ENCODE data around the gene JSRP1. TPM values are rescaled to one million over a fixed set of nuclear protein-coding genes. Genes with fewer than 3 reads are reported as not detected.
"Not testable (repeated sequence)": the region's sequence is repeated elsewhere in the genome, so short reads cannot be mapped to it uniquely, and the experiment has no call there.

JSRP1 gene
- total RNA-seq, 1 donor from 2014 or later, result 67.8 TPM

DNA sequence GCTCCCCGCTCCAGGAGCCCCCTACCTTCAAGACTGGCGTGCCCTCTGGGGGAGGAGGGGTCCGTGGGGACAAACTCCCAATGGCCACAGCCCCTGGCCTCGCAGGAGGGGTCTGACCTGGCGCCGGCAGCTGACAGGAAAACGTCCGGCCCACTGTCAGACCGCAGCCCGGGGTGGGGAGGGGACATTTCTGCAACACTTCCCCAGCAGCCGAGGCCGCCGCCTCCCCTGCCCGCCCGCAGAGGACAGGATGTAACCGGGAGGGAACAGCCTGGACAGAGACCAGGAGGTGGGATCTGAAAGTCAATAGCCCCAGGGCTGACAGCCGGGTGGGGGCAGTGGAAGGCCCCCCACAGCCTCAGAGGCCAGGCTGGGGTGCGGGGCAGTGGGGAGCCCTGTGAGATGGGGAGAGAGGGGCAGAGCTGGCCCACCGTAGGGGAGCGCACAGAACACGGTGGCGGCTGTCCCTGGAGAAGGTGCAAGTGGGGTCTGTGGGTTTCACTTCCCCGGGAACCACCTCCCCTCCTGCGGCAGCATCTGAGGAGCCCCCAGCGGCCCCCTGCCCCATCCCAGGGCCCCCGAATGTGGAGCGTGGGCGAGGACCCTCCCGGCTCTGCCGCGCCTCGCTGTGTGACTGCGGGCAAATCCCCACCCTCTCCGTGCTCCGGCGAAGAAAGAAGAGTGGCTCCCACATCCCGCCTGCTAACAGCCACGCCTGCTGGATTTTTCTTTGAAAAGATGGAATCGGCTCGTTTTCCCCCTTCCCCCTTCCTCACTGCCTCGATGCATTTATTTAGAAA is 26.0 kb upstream of the JSRP1 start, which contains the start of gene PEAK3:
Gene PEAK3, minus strand, starts transcription at position 114 of the 800 bp plus-strand sequence. CDS start 1,244 bp downstream, outside the sequence.
- peak; percentile 60 for DNase-seq

DNA sequence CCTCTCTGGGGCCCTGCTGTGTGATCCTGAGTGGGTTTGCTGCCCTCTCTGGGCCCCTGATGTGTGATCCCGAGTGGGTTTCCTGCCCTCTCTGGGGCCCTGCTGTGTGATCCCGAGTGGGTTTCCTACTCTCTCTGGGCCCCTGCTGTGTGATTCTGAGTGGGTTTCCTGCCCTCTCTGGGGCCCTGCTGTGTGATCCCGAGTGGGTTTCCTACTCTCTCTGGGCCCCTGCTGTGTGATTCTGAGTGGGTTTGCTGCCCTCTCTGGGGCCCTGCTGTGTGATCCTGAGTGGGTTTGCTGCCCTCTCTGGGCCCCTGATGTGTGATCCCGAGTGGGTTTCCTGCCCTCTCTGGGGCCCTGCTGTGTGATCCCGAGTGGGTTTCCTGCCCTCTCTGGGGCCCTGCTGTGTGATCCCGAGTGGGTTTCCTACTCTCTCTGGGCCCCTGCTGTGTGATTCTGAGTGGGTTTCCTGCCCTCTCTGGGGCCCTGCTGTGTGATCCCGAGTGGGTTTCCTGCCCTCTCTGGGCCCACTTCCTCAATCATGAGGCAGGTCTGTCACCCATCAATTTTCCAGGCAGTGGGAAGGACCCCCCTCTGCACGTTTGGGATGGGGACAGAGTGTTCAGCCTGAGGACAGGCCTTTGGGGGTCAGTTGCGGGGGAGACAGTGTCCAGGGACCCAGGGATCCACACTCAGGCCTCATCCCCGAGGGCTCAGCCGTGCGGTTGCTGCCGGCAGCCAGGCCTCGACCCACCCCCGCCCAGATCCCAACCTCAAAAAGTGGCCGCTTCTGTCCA is 25.2 kb upstream of the JSRP1 start:
- not testable (repeated sequence) for DNase-seq

DNA sequence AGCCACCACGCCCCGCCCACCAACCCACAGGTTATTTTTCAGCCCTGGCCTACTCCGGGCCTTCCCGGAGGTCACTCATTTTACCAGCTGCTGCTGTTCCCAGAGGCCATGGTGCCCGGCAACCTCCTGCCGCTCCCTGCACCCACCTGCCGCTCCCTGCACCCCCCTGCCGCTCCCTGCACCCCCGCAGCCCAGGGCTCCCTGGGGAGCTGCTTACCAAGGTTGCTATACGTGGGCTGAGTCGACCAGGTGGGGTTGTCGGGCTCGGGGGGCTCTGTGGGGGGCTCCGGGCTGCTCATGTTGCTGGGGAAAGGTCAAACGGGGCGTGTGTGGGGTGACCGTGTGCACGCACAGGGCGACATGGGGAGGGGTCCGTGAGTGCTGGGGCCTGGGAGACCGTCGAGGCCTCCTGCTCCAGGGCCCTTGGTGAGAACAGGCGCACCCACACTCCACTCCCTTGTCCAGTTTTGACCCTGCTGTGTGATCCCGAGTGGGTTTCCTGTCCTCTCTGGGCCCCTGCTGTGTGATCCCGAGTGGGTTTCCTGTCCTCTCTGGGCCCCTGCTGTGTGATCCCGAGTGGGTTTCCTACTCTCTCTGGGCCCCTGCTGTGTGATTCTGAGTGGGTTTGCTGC is 24.5 kb upstream of the JSRP1 start:
- DNase-seq, result no peak

DNA sequence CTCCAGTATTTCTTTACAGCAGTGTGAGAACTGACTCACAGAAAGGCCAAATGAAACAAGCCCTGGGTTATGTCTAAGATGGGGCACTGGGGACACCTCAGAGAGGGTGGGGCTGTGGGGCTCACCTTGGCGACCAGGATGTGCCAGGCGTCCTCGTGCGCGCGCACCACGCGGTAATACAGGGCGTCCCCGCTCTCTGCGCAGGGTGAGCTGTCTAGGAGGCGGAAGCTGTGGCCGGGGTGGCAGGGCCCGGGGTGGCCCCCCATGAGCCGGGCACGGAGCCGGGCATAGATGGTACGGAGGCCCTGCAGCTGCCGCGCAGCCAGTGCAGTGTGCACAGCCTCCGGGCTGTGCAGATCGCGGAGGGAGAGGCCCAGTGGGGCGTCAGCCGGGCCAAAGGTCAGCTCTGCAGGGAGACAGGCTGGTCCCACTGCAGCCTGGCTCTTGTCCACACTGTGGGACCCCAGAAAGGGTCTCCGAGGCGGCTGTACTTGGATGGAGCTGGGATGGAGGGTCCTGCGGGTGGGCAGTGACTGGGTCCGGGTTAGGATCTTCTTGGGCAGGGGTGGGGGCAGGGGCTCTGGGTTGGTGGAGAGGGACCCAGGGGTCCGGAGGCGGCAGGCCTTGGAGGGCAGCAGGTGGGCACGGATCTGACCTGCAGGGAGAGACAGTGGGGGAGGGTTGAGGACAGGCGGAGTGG is 22.4 kb upstream of the JSRP1 start:
- DNase-seq, result no peak

DNA sequence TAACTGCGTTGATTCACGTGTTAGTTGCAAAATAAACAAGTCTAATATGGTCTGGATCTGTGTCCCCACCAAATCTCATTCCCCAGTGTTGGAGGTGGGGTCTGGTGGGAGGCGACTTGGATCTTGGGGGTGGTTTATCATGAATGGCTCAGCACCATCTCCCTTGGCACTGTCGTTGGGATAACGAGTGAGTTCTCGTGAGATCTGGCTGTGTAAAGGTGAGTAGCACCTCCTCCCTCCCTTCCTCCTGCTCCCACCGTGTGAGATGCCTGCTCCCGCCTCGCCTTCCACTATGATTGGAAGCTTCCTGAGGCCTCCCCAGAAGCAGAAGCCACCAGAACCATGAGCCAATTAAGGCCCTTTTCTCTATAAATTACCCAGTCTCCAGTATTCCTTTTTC is 20.9 kb upstream of the JSRP1 start:
- no peak for DNase-seq

DNA sequence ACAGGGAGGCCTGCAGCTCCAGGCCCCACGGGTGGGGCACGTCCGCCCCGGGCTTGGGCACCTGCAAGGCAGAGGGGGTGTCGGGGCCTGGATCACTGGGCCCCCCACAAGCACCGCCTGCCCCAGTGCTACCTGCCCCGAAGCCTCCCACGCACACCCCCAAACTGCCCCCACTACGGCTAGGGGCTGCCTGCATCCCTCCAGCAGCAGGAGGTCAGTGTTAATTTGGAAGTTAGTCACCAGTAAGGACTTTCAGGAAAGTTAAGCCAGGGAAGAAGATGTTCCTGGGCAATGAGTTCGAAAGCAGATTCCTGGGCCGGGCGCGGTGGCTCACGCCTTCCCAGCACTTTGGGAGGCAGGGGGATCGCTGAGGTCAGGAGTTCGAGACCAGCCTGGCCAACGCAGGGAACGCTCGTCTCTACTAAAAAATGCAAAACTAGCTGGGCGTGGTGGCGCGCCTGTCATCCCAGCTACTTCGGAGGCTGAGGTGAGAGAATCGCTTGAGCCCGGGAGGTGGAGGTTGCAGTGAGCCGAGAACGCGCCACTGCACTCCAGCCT is 20.3 kb upstream of the JSRP1 start:
- DNase-seq, result no peak

DNA sequence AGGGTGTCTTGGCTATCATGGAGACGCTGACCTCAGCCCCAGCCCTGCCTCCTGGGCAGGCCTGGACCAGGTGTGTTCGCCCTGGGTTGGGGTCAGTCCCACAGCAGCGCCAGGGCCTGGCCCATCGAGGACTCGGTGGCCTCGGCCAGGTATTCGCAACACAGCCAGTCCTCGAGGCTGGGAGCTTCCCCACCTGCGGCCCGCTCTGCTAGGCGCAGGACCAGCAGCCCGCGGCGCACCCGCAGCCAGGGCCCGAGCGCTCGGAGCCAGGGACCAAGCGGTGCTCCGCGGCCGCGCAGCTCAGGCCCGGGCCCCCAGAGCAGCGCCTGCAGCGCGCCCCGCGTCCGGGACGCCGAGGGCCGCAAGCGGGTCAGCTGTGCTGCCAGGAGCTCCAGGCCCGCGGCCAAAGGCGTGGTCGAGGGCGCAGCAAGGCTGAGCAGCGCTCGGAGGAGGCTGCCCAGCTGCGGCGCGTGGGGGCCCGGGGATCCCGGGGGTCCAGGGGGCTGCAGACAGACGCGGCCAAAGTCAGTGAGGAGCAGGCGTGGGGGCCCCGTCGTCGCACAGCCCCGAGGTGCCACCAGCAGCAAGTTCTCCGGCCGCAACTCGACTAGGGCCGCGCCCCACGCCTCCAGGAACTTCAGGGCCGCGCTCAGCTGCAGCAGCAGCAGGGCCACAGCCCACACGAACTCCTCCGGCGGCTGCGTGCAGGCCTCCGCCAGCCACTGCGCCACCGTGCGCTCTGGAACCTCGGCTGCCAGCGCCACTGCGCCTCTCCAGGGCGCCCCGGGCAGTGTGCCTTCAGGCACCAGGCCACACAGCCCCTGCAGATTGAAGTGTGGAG is 19.6 kb upstream of the JSRP1 start:
- peak; percentile 54 for DNase-seq

DNA sequence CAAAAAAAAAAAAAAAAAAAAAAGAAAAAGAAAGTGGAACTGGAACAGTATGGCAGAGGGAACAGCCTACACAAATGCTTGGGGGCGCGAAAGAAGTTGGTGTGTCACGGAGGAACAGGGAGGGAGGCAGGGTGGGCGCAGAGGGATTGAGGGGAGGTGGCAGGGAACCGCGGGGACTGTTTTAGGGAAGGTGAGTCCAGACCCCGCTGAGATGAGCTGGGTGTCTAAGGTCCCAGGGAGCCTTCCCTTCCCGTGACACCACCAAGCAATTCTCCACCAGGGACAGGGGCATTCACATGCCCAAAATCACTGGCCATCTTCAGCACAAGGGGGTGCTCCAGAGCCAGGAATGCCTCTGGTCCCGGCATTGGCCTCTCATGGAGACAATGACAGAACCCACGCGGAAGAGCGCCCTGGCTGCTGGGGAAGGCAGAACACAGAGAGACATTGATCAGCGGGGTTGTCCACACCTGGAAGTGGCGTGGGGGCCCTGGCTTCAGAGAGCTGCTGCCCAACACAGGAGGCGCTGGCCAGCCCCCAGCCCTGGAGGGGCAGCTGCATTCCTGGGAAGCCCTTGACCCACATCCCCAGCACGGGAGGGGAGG is 18.8 kb upstream of the JSRP1 start:
- DNase-seq, result peak; percentile 81

DNA sequence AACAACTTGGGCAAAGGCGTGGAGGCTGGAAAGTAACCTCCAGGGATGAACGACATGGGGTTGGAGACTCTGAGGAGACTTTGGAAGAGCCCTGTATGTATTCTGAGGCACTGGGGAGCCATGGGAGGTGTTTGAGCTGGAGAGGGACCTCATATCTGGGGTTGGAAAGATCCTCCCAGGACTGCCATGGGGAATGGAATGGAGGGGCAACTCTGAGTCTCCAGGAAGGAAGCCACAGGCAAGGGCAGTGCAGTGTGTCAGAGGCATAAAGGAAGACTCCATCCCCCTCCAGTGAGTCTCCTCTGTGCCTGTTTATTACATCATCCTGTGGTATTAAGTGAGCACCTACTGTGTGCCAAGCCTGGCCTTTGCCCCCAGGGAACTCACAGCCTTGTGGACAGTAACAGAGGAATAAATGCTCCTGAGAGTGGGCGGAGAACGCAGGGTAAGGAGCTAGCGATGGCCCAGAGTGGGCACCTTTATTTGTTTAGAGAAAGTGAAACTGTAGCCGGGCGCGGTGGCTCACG is 18.0 kb upstream of the JSRP1 start:
- DNase-seq, result no peak

DNA sequence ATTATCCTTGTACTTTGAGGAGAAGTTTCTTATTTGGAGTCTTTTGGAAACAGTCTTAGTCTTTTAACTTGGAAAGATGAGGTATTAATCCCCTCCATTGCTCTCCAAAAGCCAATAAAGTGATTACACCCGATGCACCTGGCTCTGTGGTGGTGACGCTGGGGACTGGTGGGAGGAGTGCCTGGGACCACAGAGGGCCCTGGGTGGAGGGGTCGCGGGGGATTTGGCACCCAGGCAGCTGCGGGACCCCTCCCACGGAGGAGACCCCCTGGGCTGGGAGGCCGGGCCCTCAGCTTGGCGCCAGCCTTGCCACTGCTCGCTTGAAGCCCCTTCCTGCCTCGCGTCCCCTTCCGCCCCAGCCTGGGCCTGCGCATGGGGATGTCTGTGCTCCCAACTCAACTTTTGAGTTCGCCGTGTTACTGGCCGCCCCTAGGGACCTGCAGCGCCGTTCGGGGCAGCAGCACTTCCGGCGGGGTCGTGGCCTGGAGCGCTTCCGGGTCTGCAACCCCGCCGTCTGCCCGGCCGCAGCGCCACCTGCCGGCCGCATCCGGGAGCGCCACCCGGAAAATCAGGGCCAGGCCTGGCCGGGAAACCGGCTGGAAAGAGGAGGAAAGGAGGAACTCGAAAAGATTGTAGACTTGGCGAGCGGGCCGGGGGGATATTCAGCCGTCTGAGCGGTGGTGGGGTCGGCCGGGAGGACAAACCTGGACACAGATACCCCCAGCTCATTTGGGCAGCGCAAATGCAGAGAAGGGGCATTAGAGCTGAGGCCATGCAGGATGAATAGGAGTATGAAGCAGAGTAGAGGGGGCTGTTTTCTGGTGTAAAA is 17.4 kb upstream of the JSRP1 start:
- peak; percentile 85 for DNase-seq

DNA sequence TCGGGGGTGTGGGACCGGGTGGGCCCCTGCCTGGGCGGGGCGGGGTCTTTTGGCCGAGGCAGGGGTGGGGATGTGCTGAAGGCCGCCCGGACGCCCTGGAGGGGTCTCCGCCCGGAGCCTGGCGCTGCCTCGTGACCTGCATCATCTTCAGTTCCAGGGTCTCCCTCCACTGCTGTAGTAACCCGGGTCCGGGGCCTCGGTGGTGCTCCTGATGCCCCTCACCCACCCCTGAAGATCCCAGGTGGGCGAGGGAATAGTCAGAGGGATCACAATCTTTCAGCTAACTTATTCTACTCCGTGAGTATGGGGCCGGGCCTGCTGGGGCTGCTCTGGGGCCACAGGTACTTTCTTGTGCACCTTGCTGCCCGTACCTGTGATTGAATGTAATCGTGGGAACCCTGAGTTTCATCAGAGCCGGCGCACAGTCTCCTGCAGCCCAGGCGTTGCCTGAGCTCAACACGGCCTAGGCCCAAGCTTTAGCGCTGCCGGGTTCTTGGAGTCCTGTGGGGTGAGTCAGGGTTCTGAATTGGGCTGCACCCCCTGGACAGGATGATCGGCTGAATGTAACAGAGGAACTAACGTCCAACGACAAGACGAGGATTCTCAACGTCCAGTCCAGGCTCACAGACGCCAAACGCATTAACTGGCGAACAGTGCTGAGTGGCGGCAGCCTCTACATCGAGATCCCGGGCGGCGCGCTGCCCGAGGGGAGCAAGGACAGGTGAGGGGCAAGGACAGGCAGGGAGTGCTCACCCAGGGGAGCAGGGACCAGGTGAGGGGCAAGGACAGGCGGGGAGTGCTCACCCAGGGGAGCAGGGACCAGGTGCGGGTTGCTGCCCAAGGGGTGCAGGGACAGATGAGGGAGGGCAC is 15.3 kb upstream of the JSRP1 start:
- no peak for DNase-seq

DNA sequence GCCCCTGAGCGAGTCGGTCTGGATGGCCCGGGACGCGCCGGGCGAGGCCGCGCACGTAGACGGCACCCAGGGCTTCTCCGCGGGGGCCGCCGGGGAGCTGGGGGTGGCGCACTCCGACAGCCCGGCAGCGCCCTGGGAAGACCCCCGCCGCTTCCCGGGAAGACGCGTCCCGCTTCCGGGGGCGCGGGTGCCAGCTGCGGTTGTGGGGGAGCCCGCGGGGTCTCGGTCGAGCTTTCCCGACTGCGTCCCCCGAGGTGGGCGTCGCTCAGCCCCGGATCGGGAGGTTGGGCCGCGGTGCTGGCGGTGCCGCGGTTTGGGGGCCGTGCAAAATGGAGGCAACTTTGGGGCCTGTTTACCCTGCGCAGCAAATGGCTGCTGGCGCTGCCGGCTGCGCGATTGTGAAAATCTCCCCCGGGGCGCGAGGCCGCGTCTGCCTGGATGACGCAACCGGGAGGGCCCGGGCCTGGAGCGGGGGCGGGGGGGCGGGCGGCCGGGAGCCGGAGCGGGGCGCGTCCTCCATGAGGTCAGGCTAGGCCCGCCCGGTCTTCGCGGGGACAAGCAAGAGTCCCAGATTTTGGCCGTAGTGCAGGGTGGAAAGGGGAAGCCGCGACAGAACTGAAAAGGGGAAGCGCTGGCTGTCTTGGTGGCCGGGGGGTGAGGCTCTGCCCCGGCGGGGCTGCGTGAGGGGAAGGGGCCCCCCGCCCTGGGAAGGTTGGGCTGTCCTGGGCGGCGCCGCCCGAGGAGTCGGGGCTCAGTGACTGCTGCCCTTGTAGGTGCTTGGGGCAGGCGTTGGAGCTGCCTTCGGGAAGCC is 14.4 kb upstream of the JSRP1 start:
- DNase-seq, result peak; percentile 86

DNA sequence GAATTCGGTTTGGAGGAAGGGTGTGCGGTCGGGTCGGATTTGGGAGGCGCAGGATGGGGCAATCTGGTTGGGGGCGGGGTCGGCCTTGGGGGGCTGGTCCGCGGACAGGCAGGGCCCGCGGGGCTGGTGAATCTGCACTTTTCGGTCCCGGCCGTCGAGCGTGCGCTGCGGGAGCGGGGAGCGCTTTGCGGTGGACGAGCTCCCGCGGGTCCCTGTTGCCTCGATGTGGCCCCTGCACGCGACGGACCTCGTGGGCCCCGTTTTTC is 13.9 kb upstream of the JSRP1 start:
- no peak for DNase-seq

DNA sequence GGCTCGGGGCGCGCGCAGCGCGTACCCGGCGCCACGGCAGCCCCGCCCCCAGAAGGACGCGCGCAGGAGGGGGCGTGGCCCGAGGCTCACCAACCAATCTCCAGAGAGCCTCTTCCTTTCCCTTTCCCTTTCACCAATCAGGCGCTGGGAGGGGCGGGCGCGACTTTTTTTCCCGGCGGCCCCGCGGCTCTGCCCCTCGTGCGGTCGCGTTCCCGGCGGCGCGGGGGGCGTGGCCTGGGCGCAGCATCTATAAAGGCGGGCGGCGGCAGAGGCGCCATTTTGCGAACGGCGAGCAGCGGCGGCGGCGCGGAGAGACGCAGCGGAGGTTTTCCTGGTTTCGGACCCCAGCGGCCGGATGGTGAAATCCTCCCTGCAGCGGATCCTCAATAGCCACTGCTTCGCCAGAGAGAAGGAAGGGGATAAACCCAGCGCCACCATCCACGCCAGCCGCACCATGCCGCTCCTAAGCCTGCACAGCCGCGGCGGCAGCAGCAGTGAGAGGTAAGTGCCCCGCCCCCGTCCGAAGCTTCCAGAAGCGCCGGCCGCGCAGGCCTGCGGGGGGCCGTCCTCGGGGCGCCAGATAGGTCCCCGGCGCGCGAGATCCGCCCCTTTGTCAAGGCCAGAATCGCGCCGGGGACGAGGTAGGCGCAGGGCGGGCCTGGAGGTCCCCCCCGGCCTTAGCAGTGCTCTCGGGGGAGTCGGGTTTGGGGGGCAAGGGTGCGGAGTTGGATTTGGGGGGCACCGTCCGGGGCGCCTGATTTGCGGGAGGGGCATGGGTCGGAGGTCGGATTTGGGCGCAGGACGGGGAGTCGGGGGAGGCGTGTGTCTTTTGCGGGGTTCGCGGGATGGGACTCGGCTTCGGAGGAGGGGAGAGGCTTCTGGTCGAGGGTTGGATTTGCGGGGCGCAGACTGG is 13.3 kb upstream of the JSRP1 start:
- peak; percentile 99 for DNase-seq

DNA sequence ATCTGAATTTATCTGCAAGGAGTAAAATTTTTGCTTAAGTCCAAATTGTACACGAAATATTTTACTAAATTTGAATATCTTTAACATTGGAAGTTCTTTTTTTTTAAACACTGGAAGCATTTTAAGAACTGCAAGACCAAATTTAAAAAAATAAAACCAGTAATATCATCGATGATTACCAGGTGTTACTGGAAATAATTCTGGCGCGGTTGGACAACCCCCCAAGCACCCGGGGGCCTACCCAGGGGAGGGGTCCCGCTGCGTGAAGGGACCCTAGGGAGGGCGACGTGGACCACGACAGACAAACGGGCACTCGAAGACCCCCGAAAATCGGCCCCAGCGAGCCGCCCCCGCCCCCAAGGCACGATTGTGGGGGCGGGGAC is 12.6 kb upstream of the JSRP1 start:
- DNase-seq, result no peak

DNA sequence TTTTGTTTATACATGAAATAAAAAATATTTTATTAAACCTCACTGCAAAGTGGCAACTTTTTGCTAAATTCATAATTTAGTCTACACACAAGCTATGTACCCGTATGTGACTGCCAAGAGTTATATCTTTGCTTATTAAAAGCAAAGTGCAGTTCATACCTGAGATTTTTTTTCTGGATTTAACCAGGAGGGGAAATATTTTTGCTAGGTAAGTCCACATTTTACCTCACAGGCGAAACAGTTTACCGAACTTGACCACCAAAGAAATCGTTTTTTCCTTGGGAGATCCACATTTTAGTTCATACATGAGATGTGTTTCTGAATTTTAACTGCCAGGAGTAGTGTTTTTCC is 12.2 kb upstream of the JSRP1 start:
- no peak for DNase-seq

Data from tongue (tissue), 2 donors.